Measurements from ENCODE around the gene SLC17A8.
"Not testable (repeated sequence)": the region's sequence is repeated elsewhere in the genome, so short reads cannot be mapped to it uniquely, and the experiment has no call there.

SLC17A8 gene

GRCh38 chr12:100372853-100373640 is 16.2 kb downstream of the SLC17A8 start:
- DNase-seq = no peak

DNA sequence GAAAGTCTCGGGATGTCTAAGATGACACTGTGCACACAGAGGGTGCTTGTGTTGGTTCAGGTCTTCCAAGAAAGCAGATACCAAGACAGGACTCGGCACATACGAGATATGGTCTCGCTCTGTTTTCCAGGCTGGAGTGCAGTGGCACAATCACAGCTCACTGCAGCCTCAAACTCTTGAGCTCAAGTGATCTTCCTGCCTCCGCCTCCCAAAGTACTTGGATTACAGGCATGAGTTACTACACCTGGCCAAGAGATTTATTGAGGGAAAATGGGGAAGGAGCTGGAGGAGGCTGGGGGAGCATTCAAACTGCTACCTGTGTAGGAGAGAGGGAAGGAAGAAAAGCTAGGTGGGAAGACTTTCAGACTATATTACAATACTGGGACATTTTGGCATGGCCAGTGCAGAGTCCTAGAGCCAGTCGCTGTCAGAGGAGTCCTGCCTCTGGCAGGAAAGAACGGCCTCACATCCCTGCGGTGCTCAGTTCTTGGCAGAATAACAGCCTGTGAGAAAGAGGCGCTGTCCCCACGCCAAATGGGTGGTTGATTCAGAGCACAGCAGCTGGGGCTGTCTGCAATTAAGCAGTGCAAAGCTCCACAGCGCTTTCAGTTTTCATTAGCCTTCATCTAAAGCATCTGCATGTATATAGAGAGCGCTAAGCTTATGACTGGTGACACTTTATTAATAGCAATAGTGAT is 18.3 kb downstream of the SLC17A8 start:
- DNase-seq = no peak

DNA sequence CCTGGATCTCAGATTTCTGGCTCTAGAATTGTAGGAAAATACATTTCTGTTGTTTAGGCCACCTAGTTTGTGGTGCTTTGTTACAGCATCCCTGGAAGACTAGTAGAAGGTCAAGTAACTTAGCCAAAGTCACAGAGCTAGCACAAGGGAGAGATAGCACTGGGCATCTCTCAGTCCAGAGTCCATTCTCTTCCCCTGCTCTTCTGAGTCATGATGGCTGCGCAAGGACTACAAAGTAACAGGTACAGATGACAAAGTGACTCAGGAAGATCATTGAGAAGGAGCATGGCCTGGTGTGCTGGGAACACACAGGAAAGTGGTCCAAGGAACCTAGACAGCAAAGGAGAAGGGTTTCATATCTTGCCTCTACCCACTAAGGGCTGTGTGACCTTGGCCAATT is 19.3 kb downstream of the SLC17A8 start:
- DNase-seq = no peak

DNA sequence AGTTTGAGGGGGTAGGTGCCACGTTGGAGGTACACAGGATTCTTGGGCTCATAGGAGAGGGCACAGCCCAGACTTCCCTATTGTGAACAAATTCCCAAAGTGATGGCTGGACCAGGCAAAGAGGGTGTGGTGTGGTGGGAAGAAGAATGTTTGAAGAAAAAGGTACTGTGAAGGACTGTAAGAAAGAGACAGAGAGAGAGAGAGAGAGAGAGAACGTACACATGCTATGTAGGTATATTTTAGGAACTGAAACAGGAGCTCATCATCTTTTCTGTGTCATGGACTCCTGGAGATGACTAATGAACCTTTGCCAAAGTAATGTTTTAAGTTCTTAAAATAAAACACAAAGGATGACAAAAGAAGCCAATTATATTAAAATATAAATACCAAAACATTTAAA is 24.5 kb downstream of the SLC17A8 start:
- DNase-seq = no peak

- no peak for DNase-seq
These were observed 25.5 kb downstream of the SLC17A8 start for GRCh38 chr12:100382338-100382737.

GRCh38 chr12:100383586-100384558 is 27.0 kb downstream of the SLC17A8 start:
- DNase-seq = no peak

DNA sequence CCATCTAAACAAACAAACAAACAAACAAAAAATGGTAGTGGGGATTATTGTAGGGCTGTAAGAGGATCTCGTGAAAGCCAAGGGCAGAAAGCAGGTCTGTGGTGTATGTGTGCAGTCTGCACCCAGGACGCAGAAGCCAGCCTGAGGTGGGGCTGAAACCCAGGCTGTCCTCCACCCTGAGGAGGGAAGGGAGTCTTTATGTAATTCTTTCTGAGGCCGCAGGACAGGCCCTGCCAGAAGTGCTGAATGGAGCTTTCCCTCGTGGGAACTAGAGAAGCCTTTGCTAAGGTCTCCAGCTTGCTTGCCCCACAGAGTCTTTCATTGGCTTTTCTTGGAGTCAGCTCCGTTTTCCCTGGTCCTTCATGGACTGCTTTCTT is 27.7 kb downstream of the SLC17A8 start:
- DNase-seq = no peak

GRCh38 chr12:100388382-100388781 is 31.5 kb downstream of the SLC17A8 start:
- DNase-seq = no peak

- DNase-seq = peak in 1 of 2 donors; percentile 29
These were observed 35.0 kb downstream of the SLC17A8 start for GRCh38 chr12:100391856-100392255.

GRCh38 chr12:100393200-100393599 is 36.3 kb downstream of the SLC17A8 start:
- no peak for DNase-seq

- no peak for DNase-seq
These were observed 38.9 kb downstream of the SLC17A8 start for GRCh38 chr12:100395811-100396210.

- no peak for DNase-seq
These were observed 41.4 kb downstream of the SLC17A8 start for GRCh38 chr12:100398307-100398706.

DNA sequence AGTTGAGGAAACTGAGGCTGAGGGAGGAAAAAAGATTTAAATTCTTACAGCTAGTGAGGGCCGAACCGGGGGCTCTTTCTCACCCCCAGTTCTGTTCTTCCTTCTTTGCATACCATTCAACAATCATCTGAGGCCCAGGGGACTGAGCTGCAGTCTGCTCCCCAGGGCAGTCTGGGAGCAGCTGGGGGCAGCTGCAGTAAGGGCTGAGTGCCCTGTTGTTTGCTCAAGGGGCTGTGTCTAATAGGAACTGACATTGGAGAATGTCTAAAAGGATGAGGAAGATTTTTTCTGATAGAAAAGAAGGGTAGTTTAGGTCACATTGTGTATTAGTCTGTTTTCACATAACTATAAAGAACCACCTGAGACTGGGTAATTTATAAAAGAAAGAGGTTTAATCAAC is 42.2 kb downstream of the SLC17A8 start:
- no peak for DNase-seq

GRCh38 chr12:100401660-100402059 is 44.8 kb downstream of the SLC17A8 start:
- DNase-seq = no peak

- DNase-seq = no peak
These were observed 45.9 kb downstream of the SLC17A8 start for GRCh38 chr12:100402763-100403162.

DNA sequence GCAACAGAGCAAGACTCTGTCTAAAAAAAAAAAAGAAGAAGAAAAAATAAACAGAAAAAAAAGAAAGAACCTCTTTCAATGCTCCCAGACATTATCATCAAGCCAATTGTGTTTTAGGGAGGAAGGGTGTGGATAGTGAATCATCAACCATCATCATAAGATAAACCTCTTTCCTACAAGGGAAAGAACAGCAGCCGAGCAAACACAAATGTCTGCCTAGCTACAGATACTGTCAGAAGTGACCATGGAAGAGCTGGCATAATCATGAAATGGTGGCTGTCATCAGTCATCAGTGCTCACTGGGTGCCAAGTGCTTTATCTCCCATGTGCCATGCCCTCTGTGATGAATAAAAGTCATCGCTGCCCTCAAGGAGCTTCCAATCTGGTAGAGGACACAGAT is 46.6 kb downstream of the SLC17A8 start:
- DNase-seq = no peak

DNA sequence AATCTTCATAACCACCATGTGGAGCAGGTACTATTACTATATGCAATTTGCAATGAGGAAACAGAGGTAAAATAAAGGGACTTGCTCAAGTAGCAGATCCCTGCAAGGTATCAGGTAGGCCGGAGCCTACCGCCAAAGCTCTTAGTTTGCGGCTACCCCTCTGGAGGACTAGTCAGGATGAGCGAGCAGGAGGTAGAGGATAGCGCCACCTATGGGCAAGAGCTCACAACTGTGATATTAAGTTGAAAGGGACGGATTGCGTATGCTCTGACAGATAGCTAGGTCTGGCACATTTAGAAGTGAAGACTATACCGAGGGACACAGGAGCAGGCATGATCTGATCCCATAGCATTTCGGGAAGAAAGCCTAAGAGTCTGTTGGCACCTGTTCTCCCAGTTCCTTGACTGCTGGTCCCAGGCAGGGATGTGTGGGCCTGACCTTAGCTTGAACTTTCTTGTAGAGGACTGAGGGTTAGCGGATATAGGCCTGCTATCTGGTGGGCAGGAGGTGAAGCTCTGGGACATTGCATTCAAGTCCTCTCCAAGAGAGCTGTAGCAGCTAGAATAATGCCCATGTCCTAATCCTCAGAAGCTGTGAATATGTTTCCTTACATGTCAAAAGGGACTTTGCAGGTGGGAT is 48.0 kb downstream of the SLC17A8 start:
- DNase-seq = peak; percentile 4 to 38

- DNase-seq = no peak
These were observed 56.1 kb downstream of the SLC17A8 start for GRCh38 chr12:100413001-100413400.

- no peak for DNase-seq
These were observed 57.9 kb downstream of the SLC17A8 start for GRCh38 chr12:100414739-100415138.

- no peak for DNase-seq
These were observed 65.8 kb downstream of the SLC17A8 start for GRCh38 chr12:100422646-100423045.

DNA sequence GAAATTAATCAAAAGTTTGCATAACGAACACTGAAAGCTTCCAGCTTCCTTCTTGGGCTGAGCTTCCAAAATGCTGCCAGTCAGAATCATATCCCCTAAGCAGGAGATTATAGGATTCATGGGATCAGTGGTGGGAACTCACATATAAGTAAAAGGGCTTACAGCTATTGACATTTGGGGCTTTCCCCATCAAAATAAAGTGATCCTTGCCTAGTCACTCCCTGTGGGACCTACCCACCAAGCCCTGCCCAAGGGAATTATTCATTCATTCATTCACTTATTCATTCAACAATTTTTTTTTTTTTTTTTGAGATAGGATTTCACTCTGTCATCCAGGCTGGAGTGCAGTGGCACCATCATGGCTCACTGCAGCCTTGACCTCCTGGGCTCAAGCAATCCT is 69.3 kb downstream of the SLC17A8 start:
- no peak for DNase-seq

DNA sequence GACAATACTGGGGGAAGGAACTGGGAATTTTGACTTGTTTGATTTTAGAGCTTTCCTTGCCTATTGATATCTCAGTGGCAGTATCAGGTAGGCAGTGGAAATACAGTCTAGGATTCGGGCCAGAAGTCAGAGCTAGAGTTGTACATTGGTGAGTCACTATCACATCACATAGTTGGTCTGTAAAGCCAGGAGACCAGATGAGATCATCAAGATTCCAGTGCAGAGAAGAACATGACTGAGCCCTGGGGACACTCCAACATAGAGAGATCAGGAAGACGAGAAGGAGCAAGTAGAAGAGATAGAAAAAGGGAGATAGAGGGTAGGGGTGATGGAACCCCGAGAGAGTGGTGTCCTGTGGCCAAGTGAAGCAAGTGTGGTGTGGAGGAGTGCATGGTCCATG is 70.2 kb downstream of the SLC17A8 start:
- no peak for DNase-seq

DNA sequence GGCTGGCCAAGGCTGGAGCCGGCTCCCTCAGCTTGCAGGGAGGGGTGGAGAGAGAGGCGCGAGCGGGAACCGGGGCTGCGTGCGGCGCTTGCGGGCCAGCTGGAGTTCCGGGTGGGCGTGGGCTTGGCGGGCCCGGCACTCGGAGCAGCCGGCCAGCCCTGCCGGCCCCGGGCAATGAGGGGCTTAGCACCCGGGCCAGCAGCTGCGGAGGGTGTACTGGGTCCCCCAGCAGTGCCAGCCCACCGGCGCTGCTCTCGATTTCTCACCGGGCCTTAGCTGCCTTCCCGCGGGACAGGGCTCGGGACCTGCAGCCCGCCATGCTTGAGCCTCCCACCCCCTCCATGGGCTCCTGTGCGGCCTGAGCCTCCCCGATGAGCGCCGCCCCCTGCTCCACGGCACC is 73.4 kb downstream of the SLC17A8 start:
- DNase-seq = not testable (repeated sequence)

All from inflammatory macrophage treated with lipopolysaccharide for 1 hour (primary cell).